GM19372 (cell line): Measurements from ENCODE around the gene DAP3.
"Not testable (repeated sequence)": the region's sequence is repeated elsewhere in the genome, so short reads cannot be mapped to it uniquely, and the experiment has no call there.

Source experiments
- ATAC-seq: cut with Tn5 transposase; IDR thresholded peaks from one replicate; pipeline ENCODE4 v1.9.1; 2021; ENCODE audit warnings: mild to moderate bottlenecking, low read depth, moderate library complexity; ENCODE audit not compliant: unreplicated experiment

Gene DAP3

GRCh38 chr1:155689081-155689607 lies at the start of gene DAP3:
TSS of gene DAP3 (plus strand) at chr1:155689091. CDS start at chr1:155709780, 20,689 bp downstream.
- ATAC-seq, result not testable (repeated sequence)

GRCh38 chr1:155640367-155640766 lies 48.5 kb upstream of the DAP3 start:
- ATAC-seq, result no peak

- not testable (repeated sequence) for ATAC-seq
These were observed 46.2 kb upstream of the DAP3 start for GRCh38 chr1:155642559-155643180.

- no peak for ATAC-seq
These were observed 45.7 kb upstream of the DAP3 start for GRCh38 chr1:155643230-155643629.

- ATAC-seq, result no peak
These were observed 43.8 kb upstream of the DAP3 start for GRCh38 chr1:155645034-155645598.

GRCh38 chr1:155645648-155646047 lies 43.2 kb upstream of the DAP3 start:
- ATAC-seq, result no peak

- ATAC-seq, result no peak
These were observed 42.6 kb upstream of the DAP3 start for GRCh38 chr1:155646307-155646706.

GRCh38 chr1:155648207-155649147 lies 40.4 kb upstream of the DAP3 start:
- ATAC-seq, result no peak

GRCh38 chr1:155649676-155650075 lies 39.2 kb upstream of the DAP3 start:
- ATAC-seq, result no peak

- no peak for ATAC-seq
These were observed 38.6 kb upstream of the DAP3 start for GRCh38 chr1:155650231-155650757.

GRCh38 chr1:155651861-155652661 lies 36.8 kb upstream of the DAP3 start:
- ATAC-seq, result no peak

- ATAC-seq, result no peak
These were observed 35.9 kb upstream of the DAP3 start for GRCh38 chr1:155652951-155653350.

- ATAC-seq, result no peak
These were observed 31.4 kb upstream of the DAP3 start for GRCh38 chr1:155657463-155657862.

GRCh38 chr1:155661239-155661638 lies 27.7 kb upstream of the DAP3 start:
- ATAC-seq, result not testable (repeated sequence)

GRCh38 chr1:155669233-155670162 lies 19.4 kb upstream of the DAP3 start:
- no peak for ATAC-seq

- no peak for ATAC-seq
These were observed 17.1 kb upstream of the DAP3 start for GRCh38 chr1:155671750-155672149.

GRCh38 chr1:155673003-155673402 lies 15.9 kb upstream of the DAP3 start:
- no peak for ATAC-seq

GRCh38 chr1:155678027-155678426 lies 10.9 kb upstream of the DAP3 start:
- no peak for ATAC-seq

- not testable (repeated sequence) for ATAC-seq
These were observed 9.9 kb upstream of the DAP3 start for GRCh38 chr1:155678992-155679391.
